Right atrium auricular region (tissue), 2 donors: Measurements from ENCODE around the gene MND1. TPM values are rescaled to one million over a fixed set of nuclear protein-coding genes. Genes with fewer than 3 reads are reported as not detected.
A peak's percentile ranks its signal among the peaks of the same experiment; 100 is the strongest.

Experiments used
- DNase-seq: peaks from one replicate; pipeline ENCODE4 v3.0.0-alpha.2; 2019; ENCODE audit warnings: low spot score
- H3K27ac ChIP-seq, 2 donors: fragments of 200-600 bp; sonication (generic); 1 replicate in 1 of 2; 2 replicates in 1 of 2; pipeline ENCODE4 v1.5.1; 2016 to 2019
- H3K27me3 ChIP-seq, 2 donors: fragments of 200-600 bp; sonication (generic); one replicate each; pipeline versions ENCODE4 v1.5.1 to v1.6.0; 2017 to 2019
- H3K36me3 ChIP-seq: fragments of 200-600 bp; sonication (generic); one replicate; pipeline ENCODE4 v1.5.1; 2016
- H3K4me1 ChIP-seq, 2 donors: fragments of 200-600 bp; sonication (generic); one replicate each; pipeline versions ENCODE4 v1.5.1 to v1.6.0; 2017 to 2019
- H3K4me3 ChIP-seq, 2 donors: fragments of 200-600 bp; sonication (generic); 1 replicate in 1 of 2; 2 replicates in 1 of 2; pipeline ENCODE4 v1.5.1; 2017 to 2019; ENCODE audit warnings: mild to moderate bottlenecking in 1 of 2, moderate library complexity in 1 of 2
- H3K9me3 ChIP-seq, 2 donors: fragments of 200-600 bp; sonication (generic); one replicate each; pipeline ENCODE4 v1.5.1; 2019
- CTCF ChIP-seq, 2 donors: fragments of 200-600 bp; sonication (generic); IDR thresholded peaks; one replicate each; pipeline ENCODE4 v1.5.1; 2019; ENCODE audit warnings: antibody characterized with exemption in 2 of 2
- total RNA-seq, 2 donors: library from RNA; depleted of rRNA; stranded (reverse); fragments of >200 nt; gene quantifications; one replicate each; pipeline ENCODE4 v1.1.0, GENCODE V29; 2016

The MND1 gene
- total RNA-seq, 2 donors from 2014 or later: not detected

- H3K4me1 ChIP-seq: no peaks in the 10 kb centered on the region
- no peak overlapping the region for H3K4me3 ChIP-seq
- H3K27me3 ChIP-seq: no peaks in the 10 kb centered on the region
- H3K27ac ChIP-seq: no peak overlapping the region
- no peaks in the 10 kb centered on the region for H3K9me3 ChIP-seq
- no peak for DNase-seq
- no peaks in the 10 kb centered on the region for H3K36me3 ChIP-seq
- TF ChIP-seq CTCF (IDR thresholded peaks at IDR 0.05): no peak
Measured at GRCh38 chr4:153434190-153434589, 89.7 kb downstream of the MND1 start.

GRCh38 chr4:153438916-153439756 lies 94.6 kb downstream of the MND1 start:
- TF ChIP-seq CTCF (IDR thresholded peaks at IDR 0.05): no peak
- Histone ChIP-seq H3K36me3 (no peaks in the 10 kb centered on the region), H3K4me1 (no peaks in the 10 kb centered on the region), H3K27ac (peak overlapping the region; percentile 14 to 40), H3K4me3 (peak overlapping the region; percentile 9 to 21), H3K9me3 (no peaks in the 10 kb centered on the region), H3K27me3 (no peaks in the 10 kb centered on the region)
- DNase-seq: no peak

GRCh38 chr4:153439831-153440230 lies 95.3 kb downstream of the MND1 start:
- no peaks in the 10 kb centered on the region for H3K9me3 ChIP-seq
- no peaks in the 10 kb centered on the region for H3K4me1 ChIP-seq
- TF ChIP-seq CTCF (IDR thresholded peaks at IDR 0.05): no peak
- no peaks in the 10 kb centered on the region for H3K36me3 ChIP-seq
- no peak for DNase-seq
- no peak overlapping the region for H3K4me3 ChIP-seq
- no peak overlapping the region for H3K27ac ChIP-seq
- H3K27me3 ChIP-seq: no peaks in the 10 kb centered on the region

GRCh38 chr4:153440475-153440874 lies 96.0 kb downstream of the MND1 start:
- H3K27ac ChIP-seq: no peak overlapping the region
- no peaks in the 10 kb centered on the region for H3K27me3 ChIP-seq
- no peak for TF ChIP-seq CTCF (IDR thresholded peaks at IDR 0.05)
- no peak overlapping the region for H3K4me3 ChIP-seq
- H3K9me3 ChIP-seq: no peaks in the 10 kb centered on the region
- H3K4me1 ChIP-seq: no peaks in the 10 kb centered on the region
- no peak for DNase-seq
- no peaks in the 10 kb centered on the region for H3K36me3 ChIP-seq

- H3K9me3 ChIP-seq: no peaks in the 10 kb centered on the region
- no peaks in the 10 kb centered on the region for H3K36me3 ChIP-seq
- H3K27ac ChIP-seq: no peak overlapping the region
- no peak for TF ChIP-seq CTCF (IDR thresholded peaks at IDR 0.05)
- DNase-seq: no peak
- H3K27me3 ChIP-seq: no peaks in the 10 kb centered on the region
- H3K4me1 ChIP-seq: no peaks in the 10 kb centered on the region
- H3K4me3 ChIP-seq: no peak overlapping the region
Measured at GRCh38 chr4:153447175-153447905, 102.9 kb downstream of the MND1 start.
